Activated naive CD8-positive, alpha-beta T cell treated with anti-CD3 and anti-CD28 coated beads, Interleukin-2, amount 10 ng/mL, durations not matched to agents 7 days and 5 days (primary cell): ENCODE data around the gene SGO1. TPM values are rescaled to one million over a fixed set of nuclear protein-coding genes. Genes with fewer than 3 reads are reported as not detected.
"Not testable (repeated sequence)": the region's sequence is repeated elsewhere in the genome, so short reads cannot be mapped to it uniquely, and the experiment has no call there.

ENCODE experiments used
- ATAC-seq: fragments of 150-1000 bp; cut with Tn5 transposase; one replicate; pipeline ENCODE4 v1.10.0; 2021; ENCODE audit warnings: low read depth, moderate library complexity
- POLR2A ChIA-PET: fragments of 350-600 bp; sonication (Branson Sonifier 250); formaldehyde crosslinking; loops from one replicate; lab custom pipeline; 2021; ENCODE audit warnings: antibody characterized with exemption; lab: Charles Lee
- DNase-seq: peaks from one replicate; pipeline ENCODE4 v3.0.0; 2021
- H3K27ac Mint-ChIP-seq: one replicate; pipeline ENCODE4 v1.8.0; 2022; ENCODE audit warnings: mild to moderate bottlenecking, mixed read lengths
- H3K27me3 Mint-ChIP-seq: one replicate; pipeline ENCODE4 v1.8.0; 2022; ENCODE audit warnings: mild to moderate bottlenecking, moderate library complexity, mixed read lengths
- H3K36me3 Mint-ChIP-seq: one replicate; pipeline ENCODE4 v1.8.0; 2021; ENCODE audit warnings: mild to moderate bottlenecking, mixed read lengths
- H3K4me1 Mint-ChIP-seq: one replicate; pipeline ENCODE4 v1.8.0; 2021; ENCODE audit warnings: mixed read lengths
- H3K4me3 Mint-ChIP-seq: one replicate; pipeline ENCODE4 v1.8.0; 2022; ENCODE audit warnings: mild to moderate bottlenecking, moderate library complexity, mixed read lengths
- H3K9me3 Mint-ChIP-seq: one replicate; pipeline ENCODE4 v1.8.0; 2021; ENCODE audit warnings: mixed read lengths
- total RNA-seq, 2 experiments: library from RNA; stranded (reverse); gene quantifications; one replicate each; pipeline ENCODE4 v1.2.3, GENCODE V29; 2021

Gene SGO1
- total RNA-seq, result 10 to 100 TPM; 28.8 to 34.5 TPM

DNA sequence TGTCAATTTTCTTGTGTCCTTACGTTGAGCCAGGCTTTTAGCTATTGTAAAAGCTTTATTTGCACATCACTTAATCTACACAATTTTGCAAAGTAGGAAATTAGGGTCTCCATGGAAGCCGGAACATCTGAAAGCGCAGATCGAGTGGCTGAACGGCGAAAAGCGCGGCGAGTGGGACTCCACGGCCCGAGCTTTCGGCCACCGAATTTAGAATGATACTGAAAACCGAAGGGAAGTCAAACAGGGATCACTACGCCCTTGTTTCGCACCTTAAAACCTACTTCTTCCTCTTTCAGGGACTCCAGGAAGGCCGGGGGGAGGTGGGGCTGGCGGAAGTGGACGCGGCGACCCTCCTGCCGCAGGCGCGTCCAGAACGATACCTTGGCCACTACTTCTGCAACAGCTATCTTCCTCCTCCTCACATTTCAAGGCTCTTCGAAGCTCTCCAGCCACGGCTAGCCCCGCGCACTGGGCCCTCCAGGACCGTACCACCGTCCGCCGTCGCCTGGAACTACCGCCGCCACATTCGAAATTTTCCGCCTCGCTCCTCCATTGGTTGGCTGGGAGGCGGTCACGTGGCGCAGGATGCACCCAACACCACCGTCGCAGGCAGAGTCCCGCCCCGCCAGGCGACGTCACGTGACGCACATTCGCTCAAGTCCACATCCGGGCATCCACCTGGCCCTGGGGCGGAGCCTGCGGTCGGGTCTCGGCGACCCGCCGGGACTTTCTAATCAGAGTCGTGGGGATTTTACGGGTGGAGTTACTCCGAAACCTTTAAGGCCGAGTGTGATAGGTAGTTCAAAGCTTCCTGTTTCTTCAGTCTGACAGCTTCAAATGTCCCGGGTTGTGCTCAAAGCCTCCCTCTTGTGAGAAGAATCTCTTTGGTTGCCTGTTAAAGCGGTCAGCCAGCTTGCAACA is at the start of gene SGO1:
Gene SGO1 (minus strand): TSS at position 528 of the 921 bp plus-strand sequence. CDS start 2,179 bp downstream, outside the sequence.
- peaks cover 8% of the 10 kb centered on the region for H3K4me1 Mint-ChIP-seq
- DNase-seq, result peak; percentile 100
- peak; percentile 92 for ATAC-seq
- no peak within 1 kb of the TSS for H3K4me3 Mint-ChIP-seq
- no peaks in the 10 kb centered on the region for H3K9me3 Mint-ChIP-seq
- H3K27me3 Mint-ChIP-seq, result no peaks in the 10 kb centered on the region
- peaks cover 20% of the 10 kb centered on the region for H3K36me3 Mint-ChIP-seq
- no peak within 1 kb of the TSS for H3K27ac Mint-ChIP-seq
- POLR2A ChIA-PET, result interaction anchor here (0.8 to 5.3 kb wide), 8 partner anchors 15 to 238 kb away, joined by 3 to 44 read pairs (median 6); partner anchors contain the start of gene KAT2B

DNA sequence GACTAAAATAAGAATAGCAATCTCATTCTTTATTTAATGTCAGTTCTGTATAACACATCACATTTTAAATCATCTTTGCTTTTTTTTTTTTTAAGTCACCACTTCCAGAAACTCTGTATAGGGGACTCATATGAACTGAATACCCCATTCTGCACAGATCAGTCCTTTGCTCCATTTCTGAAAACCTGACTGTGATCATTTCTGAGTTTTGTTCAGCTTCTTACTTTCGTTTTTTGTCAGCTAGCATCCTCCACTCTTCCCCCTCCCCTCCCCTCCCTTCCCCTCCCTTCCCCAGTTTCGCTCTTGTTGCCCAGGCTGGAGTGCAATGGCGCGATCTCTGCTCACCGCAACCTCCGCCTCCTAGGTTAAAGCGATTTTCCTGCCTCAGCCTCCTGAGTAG is 49.8 kb upstream of the SGO1 start:
- POLR2A ChIA-PET, result no interaction called here
- DNase-seq (no peak), ATAC-seq (no peak)
- Mint-ChIP-seq H3K36me3 (no peaks in the 10 kb centered on the region), H3K9me3 (no peaks in the 10 kb centered on the region), H3K4me1 (no peaks in the 10 kb centered on the region), H3K27ac (no peak overlapping the region), H3K27me3 (no peaks in the 10 kb centered on the region), H3K4me3 (no peak overlapping the region)

DNA sequence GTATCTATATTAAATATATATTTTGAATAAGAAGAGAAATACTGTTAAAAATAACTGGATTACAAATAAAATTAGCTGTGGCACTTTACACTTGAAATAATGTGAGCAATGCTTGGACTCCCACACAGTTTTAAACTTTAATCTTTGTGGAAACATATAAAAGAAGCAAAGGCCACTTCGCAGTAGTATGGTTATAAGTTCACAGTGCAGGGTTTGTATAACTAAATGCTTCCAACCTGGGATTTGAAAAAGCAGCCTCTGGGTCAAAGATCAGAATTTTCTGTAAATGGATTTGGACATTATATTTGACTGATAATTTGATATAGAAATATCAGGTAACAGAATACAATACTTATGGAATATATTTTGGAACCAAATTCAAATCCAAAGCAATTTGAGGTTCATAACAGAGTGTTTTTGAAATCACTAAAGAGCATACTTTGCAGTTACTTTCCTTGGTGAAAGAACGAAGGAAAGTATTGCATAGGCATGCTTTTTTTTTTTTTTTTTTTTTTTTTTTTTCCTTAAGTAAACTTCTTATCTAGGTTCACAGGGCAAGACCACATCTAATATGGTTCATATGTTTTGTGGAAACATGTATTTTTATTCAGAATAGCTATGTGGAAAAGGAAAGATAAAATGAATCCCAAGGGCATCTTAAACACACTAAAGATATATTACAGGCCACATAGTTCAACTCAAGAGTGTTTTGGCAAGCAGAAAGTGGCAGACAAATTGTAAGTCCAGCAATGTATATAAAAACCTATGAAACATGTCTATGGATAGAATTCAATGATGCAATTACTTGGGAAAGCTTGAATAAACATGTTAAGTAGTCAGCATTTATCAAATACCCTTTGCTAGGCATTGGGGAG is 47.1 kb upstream of the SGO1 start:
- no peaks in the 10 kb centered on the region for H3K4me1 Mint-ChIP-seq
- H3K4me3 Mint-ChIP-seq, result no peak overlapping the region
- no peaks in the 10 kb centered on the region for H3K36me3 Mint-ChIP-seq
- H3K27me3 Mint-ChIP-seq, result no peaks in the 10 kb centered on the region
- POLR2A ChIA-PET, result no interaction called here
- no peak for ATAC-seq
- no peaks in the 10 kb centered on the region for H3K9me3 Mint-ChIP-seq
- DNase-seq, result no peak
- H3K27ac Mint-ChIP-seq, result no peak overlapping the region

GRCh38 chr3:20230954-20231353 is 44.9 kb upstream of the SGO1 start:
- Mint-ChIP-seq H3K36me3 (no peaks in the 10 kb centered on the region), H3K9me3 (no peaks in the 10 kb centered on the region), H3K27ac (no peak overlapping the region), H3K27me3 (peaks cover 2% of the 10 kb centered on the region), H3K4me1 (no peaks in the 10 kb centered on the region), H3K4me3 (no peak overlapping the region)
- no peak for DNase-seq
- no peak for ATAC-seq
- POLR2A ChIA-PET, result no interaction called here

GRCh38 chr3:20225769-20226168 is 39.8 kb upstream of the SGO1 start:
- H3K36me3 Mint-ChIP-seq, result no peaks in the 10 kb centered on the region
- H3K9me3 Mint-ChIP-seq, result no peaks in the 10 kb centered on the region
- H3K27ac Mint-ChIP-seq, result no peak overlapping the region
- ATAC-seq (no peak), DNase-seq (no peak)
- peaks cover 2% of the 10 kb centered on the region for H3K27me3 Mint-ChIP-seq
- POLR2A ChIA-PET, result no interaction called here
- H3K4me1 Mint-ChIP-seq, result no peaks in the 10 kb centered on the region
- H3K4me3 Mint-ChIP-seq, result no peak overlapping the region

DNA sequence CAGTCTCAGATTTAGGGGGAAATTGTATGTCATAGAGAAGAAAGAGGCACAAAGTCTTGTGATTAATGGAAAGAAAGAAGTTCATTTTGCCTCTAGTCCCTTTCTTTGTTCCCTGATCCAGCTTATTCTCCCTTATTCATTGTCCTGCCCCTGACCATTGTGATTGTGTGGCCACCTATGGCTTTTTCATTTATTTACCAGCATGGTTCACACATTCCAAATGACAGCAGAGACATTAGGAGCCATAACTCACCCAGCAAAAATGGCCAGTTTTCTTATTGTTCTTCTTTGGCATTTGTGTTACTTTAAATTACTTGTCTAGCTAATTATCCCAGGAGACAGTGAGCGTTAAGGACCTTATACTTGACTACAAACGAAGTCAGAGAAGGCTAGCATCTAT is 36.3 kb upstream of the SGO1 start:
- no peak for ATAC-seq
- no peak for DNase-seq
- Mint-ChIP-seq H3K4me3 (no peak overlapping the region), H3K36me3 (no peaks in the 10 kb centered on the region), H3K27ac (no peak overlapping the region), H3K27me3 (peaks cover 2% of the 10 kb centered on the region), H3K4me1 (no peaks in the 10 kb centered on the region), H3K9me3 (no peaks in the 10 kb centered on the region)
- POLR2A ChIA-PET, result no interaction called here

DNA sequence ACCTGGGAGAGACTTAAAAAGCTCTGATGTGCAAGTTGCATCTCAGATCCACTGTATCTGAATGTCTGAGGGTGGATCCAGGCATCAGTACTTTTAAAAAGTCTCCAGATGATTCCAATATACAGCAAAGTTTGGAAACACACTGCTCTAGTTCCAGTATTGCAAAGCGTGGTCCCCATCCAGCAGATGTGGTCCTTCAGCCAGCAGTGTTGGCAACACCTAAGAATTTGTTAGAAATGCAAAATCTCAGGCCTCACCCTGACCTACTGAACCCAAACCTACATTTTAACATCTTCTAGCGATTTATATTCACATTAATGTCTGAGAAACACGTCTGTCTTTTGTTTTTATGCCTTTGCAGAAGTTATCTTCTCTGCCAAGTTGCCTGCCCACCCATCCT is 32.2 kb upstream of the SGO1 start:
- Mint-ChIP-seq H3K4me1 (no peaks in the 10 kb centered on the region), H3K36me3 (no peaks in the 10 kb centered on the region), H3K4me3 (no peak overlapping the region), H3K27ac (no peak overlapping the region), H3K27me3 (no peaks in the 10 kb centered on the region), H3K9me3 (no peaks in the 10 kb centered on the region)
- POLR2A ChIA-PET, result no interaction called here
- ATAC-seq (no peak), DNase-seq (no peak)

DNA sequence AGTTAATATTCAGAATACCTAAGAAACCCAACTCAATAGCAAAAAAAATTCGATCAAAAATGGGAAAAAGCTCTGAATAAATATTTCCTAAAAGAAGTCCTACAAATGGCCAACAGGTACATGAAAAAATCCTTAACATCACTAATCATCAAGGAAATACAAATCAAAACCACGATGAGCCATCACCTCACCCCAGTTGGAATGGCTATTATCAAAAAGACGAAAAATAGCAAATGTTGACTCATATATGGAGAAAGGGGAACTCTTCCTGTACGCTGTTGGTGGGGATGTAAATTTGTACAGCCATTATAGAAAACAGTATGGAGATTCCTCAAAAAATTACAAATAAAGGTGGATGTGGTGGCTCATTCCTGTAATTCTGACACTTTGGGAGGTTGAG is 29.6 kb upstream of the SGO1 start:
- Mint-ChIP-seq H3K27ac (no peak overlapping the region), H3K4me3 (no peak overlapping the region), H3K36me3 (no peaks in the 10 kb centered on the region), H3K9me3 (no peaks in the 10 kb centered on the region), H3K4me1 (no peaks in the 10 kb centered on the region), H3K27me3 (no peaks in the 10 kb centered on the region)
- ATAC-seq (no peak), DNase-seq (no peak)
- POLR2A ChIA-PET, result no interaction called here

DNA sequence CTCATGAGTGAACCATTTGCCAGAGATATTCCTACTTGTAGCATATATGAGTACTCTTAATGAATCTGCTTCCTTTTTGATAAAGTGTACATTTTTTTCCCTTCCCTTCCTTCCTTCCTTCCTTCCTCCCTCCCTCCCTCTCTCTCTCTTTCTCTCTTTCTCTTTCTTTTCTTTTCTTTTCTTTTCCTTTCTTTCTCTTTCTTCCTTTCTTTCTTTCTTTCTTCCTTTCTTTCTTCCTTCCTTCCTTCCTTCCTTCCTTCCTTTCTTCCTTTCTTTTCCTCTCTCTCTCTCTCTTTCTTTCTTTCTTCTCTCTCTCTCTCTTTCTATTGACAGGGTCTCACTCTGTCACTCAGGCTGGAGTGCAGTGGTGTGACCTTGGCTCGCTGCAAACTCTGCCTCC is 27.5 kb upstream of the SGO1 start:
- H3K9me3 Mint-ChIP-seq, POLR2A ChIA-PET, H3K36me3 Mint-ChIP-seq, H3K4me1 Mint-ChIP-seq, H3K27ac Mint-ChIP-seq, DNase-seq, H3K27me3 Mint-ChIP-seq, H3K4me3 Mint-ChIP-seq, ATAC-seq: not testable (repeated sequence)

DNA sequence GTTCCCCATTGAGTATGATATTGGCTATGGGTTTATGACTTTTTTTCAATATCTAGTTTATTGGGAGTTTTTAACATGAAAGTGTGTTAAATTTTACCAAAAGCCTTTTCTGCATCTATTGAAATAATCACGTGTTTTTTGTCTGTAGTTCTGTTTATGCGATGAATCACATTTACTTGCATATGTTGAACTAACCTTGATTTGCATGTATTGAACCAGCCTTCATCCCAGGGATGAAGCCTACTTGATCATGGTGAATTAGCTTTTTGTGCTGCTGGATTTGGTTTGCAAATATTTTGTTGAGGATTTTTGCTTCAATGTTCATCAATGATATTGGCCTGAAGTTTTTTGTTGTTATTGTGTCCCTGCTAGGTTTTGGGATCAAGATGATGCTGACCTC is 21.9 kb upstream of the SGO1 start:
- ATAC-seq, H3K4me3 Mint-ChIP-seq, DNase-seq, H3K27me3 Mint-ChIP-seq, H3K27ac Mint-ChIP-seq, H3K4me1 Mint-ChIP-seq, POLR2A ChIA-PET: not testable (repeated sequence)
- H3K9me3 Mint-ChIP-seq, result peaks cover 15% of the 10 kb centered on the region
- H3K36me3 Mint-ChIP-seq, result peaks cover 12% of the 10 kb centered on the region

- H3K4me3 Mint-ChIP-seq, H3K27ac Mint-ChIP-seq, H3K27me3 Mint-ChIP-seq, H3K4me1 Mint-ChIP-seq, DNase-seq, ATAC-seq, POLR2A ChIA-PET: not testable (repeated sequence)
- H3K9me3 Mint-ChIP-seq, result peaks cover 15% of the 10 kb centered on the region
- peaks cover 12% of the 10 kb centered on the region for H3K36me3 Mint-ChIP-seq
These were observed 19.9 kb upstream of the SGO1 start for GRCh38 chr3:20205898-20206297.

GRCh38 chr3:20201143-20201542 is 15.1 kb upstream of the SGO1 start:
- Mint-ChIP-seq H3K9me3 (peaks cover 5% of the 10 kb centered on the region), H3K4me3 (no peak overlapping the region), H3K36me3 (peaks cover 7% of the 10 kb centered on the region), H3K27ac (no peak overlapping the region), H3K4me1 (peaks cover 12% of the 10 kb centered on the region), H3K27me3 (no peaks in the 10 kb centered on the region)
- POLR2A ChIA-PET, result no interaction called here
- ATAC-seq, result no peak
- DNase-seq, result no peak

GRCh38 chr3:20197775-20198174 is 11.8 kb upstream of the SGO1 start:
- no peak for ATAC-seq

More at GRCh38 chr3:20197775-20198174, 11.8 kb upstream of the SGO1 start:
- H3K36me3 Mint-ChIP-seq, result peaks cover 4% of the 10 kb centered on the region
- H3K4me3 Mint-ChIP-seq, result no peak overlapping the region
- no peak for DNase-seq
- H3K4me1 Mint-ChIP-seq, result peaks cover 12% of the 10 kb centered on the region
- POLR2A ChIA-PET, result interaction anchor here (1.0 kb wide), 1 partner anchor 157 kb away, joined by 3 read pairs; no protein-coding TSS in a partner anchor
- H3K9me3 Mint-ChIP-seq, result no peaks in the 10 kb centered on the region
- H3K27ac Mint-ChIP-seq, result no peak overlapping the region
- H3K27me3 Mint-ChIP-seq, result no peaks in the 10 kb centered on the region
